ENCODE results near the gene C7.

DNA sequence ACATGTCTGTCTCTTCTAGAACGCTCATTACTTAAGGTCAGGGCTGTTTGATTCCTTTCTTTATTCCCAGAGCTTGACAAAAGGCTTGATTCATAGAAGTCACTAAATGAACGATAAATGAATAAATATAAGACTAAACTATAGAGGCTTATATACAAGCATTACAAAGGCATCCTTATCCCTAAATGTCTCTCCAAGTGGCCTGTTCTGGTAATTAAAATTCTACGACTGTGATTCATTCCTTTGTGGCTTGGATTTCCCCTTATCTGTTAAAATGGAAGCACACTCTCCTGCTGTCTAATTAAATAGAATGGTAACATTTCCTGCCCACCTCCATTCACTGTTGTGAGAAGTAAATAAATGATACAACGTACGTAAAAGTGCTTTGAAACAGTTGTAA lies 49.5 kb downstream of the C7 start:
- TF ChIP-seq EZH2 (IDR thresholded peaks at IDR 0.05; ENCODE audit: borderline replicate concordance, low read depth, low read length, poor library complexity, severe bottlenecking) (no peak), CTCF (conservative IDR thresholded peaks at IDR 0.05; ENCODE audit: low read depth, low read length) (no peak)
